Measurements from ENCODE around the gene GJE1. TPM values are rescaled to one million over a fixed set of nuclear protein-coding genes. Genes with fewer than 3 reads are reported as not detected.
"Not testable (repeated sequence)": the region's sequence is repeated elsewhere in the genome, so short reads cannot be mapped to it uniquely, and the experiment has no call there.

The GJE1 gene
- not detected in 2 replicates for total RNA-seq

DNA sequence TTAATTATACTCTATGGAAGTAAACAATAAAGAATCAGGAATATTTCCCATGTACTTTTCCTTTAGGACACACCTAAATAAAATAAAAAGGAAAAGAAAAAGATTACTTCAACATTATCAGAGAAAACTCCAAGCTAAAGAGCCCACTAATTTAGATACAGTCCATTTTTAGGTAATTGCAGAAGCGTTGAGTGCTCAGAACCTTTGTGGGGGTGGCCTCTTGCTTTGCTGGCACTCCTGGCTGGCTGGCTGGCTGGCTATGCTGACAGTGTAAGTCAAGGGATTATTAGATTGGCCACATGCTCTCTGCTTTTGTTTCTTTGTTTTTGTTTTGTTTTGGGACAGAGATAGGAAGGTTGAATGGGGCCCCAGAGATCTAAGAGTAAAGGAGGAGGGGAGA is at the start of gene GJE1:
Gene GJE1 (plus strand): TSS at position 301 of the 400 bp plus-strand sequence. CDS start 234 bp downstream, outside the sequence.
- DNase-seq: no peak

GRCh38 chr6:142087950-142088857 is 44.5 kb upstream of the GJE1 start:
- DNase-seq: no peak

GRCh38 chr6:142088858-142089216 is 43.9 kb upstream of the GJE1 start:
- peak; percentile 39 for DNase-seq

DNA sequence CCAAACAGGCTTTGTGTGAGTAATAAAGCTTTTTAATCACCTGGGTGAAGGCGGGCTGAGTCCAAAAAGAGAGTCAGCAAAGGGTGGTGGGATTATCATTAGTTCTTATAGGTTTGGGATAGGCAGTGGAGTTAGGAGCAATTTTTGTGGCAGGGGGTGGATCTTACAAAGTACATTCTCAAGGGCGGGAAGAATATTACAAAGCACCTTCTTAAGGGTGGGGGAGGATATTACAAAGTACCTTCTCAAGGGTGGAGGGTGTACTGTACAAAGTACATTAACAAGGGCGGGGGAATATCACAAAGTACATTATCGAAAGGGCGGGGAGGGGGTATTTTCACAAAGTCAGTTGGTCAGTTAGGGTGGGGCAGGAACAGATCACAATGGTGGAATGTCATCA is 27.9 kb upstream of the GJE1 start:
- DNase-seq: not testable (repeated sequence)

DNA sequence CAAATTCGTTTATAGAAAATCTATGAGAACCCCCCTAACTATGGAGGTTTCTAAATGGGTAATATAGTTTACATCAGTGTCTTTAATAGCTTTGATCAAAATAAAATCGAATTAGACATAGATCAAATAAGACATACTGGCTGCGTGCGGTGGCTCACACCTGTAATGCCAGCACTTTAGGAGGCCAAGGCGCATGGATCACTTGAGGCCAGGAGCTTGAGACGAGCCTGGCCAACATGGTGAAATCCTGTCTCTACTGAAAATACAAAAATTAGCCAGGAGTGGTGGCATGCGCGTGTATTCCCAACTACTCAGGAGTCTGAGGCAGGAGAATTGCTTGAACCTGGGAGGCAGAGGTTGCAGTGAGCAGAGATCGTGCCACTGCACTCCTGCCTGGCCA is 21.9 kb upstream of the GJE1 start:
- not testable (repeated sequence) for DNase-seq

- DNase-seq: peak; percentile 88
These were observed 20.2 kb upstream of the GJE1 start for GRCh38 chr6:142112451-142113061.

- DNase-seq: no peak
These were observed 15.4 kb upstream of the GJE1 start for GRCh38 chr6:142117366-142117765.

DNA sequence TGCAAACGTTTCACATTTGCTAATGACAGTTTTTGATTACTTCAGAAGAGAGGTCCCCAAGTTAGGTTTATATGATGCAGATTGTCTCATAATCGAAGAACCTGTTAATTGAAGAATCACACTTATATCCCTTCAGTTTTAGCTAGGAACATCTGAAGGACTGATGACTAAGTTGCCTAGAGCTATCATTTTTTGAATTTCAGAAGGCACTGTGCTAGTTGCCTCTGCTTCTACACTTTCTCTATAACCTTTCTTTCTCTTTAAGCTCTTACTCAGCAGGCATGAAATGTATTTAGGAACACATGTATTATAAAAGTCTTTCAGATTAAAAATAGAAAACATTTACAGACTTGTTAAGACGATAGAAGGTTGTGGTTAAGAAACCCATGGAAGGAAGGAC is 14.4 kb upstream of the GJE1 start:
- DNase-seq: no peak

DNA sequence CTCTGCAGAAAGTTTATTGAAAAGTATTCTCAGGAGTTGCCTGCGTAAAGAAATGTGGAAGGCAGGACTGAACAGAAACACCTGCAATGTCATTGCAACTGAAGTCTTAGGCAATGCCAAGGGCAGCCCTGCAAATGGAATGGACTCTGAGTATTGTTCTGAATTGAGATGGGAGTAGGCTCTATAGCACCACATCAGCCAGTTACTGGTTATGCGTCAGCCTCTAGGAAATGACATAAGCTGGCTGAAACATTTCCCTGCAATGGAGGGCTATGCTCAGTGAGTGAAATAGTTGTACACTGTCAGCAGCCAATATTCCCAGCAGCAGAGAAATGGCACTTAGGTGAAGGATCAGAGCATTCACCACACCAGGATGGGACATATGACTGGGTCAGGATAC is 13.8 kb upstream of the GJE1 start:
- DNase-seq: peak; percentile 24

GRCh38 chr6:142121342-142121741 is 11.4 kb upstream of the GJE1 start:
- DNase-seq: no peak

DNA sequence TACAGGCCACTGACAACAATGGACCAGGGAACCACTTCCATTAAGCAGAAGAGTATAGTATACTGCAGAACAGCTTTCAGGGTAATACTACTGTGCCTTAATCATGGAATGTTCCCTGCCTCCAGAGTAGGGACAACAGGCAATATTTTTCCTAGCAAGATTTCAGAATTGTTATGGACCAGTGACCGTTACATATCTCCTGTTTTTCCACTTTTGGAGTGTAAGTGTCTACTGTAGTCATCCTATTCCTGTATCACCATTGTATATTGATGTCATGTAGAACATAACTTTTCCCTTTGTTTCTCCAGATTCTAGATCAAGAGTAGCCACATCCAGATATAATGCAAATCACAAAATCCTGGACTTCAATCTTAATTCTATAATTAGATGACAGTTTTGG is 1.9 kb upstream of the GJE1 start:
- DNase-seq: no peak

- no peak for DNase-seq
These were observed 6.2 kb downstream of the GJE1 start for GRCh38 chr6:142138876-142139275.

DNA sequence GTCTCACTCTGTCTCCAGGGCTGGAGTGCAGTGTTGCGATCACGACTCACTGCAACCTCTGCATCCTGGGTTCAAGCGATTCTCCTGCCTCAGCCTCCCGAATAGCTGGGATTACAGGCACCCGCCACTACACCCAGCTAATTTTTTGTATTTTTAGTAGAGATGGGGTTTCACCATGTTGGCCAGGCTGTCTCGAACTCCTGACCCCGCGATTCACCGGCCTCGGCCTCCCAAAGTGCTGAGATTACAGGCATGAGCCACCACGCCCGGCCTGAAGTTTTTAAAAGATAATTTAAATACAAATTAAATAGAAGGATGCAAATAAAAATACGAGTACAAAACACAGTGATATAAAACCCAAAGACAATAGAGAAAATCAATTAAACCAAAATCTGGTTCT is 8.8 kb downstream of the GJE1 start:
- DNase-seq: not testable (repeated sequence)

- DNase-seq: peak; percentile 100
These were observed 14.3 kb downstream of the GJE1 start, which contains the start of the genes NMBR and VTA1 for GRCh38 chr6:142146828-142147662. Gene NMBR, minus strand, starts transcription at chr6:142147122. Its CDS starts 58,464 bp downstream, at chr6:142088658. Gene VTA1, plus strand, starts transcription at chr6:142147263. Its CDS starts 25 bp downstream, at chr6:142147288.

- no peak for DNase-seq
These were observed 20.0 kb downstream of the GJE1 start for GRCh38 chr6:142152746-142153145.

- DNase-seq: no peak
These were observed 20.5 kb downstream of the GJE1 start for GRCh38 chr6:142153196-142153595.

DNA sequence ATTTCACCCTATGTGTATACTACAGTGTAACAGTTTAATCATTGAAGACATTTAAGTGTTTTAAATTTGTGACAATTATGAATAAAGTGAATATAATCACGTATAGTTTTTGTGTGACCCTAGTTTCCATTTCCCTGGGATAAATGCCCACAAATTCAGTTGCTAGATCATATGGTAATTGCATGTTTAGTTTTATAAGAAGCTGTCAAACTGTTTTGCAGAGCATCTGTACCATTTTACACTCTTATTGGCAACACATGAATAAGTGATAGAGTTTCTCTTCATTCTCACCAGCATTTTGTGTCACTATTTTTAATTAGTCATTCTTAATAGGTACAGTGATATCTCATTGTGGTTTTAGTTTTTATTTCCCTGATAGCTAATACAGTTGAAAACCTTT is 21.6 kb downstream of the GJE1 start:
- DNase-seq: no peak

- DNase-seq: peak; percentile 20
These were observed 22.4 kb downstream of the GJE1 start for GRCh38 chr6:142155091-142155490.

- DNase-seq: peak; percentile 65
These were observed 23.4 kb downstream of the GJE1 start for GRCh38 chr6:142155895-142156757.

- DNase-seq: not testable (repeated sequence)
These were observed 24.0 kb downstream of the GJE1 start for GRCh38 chr6:142156758-142157068.

DNA sequence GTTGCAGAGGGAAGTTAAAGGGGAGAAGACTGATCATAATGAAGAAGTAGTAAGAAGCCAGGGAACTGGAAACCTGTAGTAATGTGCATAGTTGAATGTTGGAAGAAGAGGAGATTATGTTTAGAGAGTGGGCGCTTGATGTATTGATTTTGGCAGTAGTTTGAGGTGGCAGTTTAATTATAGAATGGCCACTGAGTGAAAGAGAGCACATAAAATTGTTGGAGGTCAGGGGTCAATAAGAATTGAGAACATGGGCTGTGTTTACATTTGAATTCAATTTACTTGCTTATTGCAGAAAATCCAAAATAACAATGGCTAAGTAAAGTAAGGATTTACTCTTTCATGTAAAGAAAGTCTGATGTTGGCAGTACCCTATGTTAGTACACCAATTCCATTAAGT is 30.1 kb downstream of the GJE1 start:
- no peak for DNase-seq

DNA sequence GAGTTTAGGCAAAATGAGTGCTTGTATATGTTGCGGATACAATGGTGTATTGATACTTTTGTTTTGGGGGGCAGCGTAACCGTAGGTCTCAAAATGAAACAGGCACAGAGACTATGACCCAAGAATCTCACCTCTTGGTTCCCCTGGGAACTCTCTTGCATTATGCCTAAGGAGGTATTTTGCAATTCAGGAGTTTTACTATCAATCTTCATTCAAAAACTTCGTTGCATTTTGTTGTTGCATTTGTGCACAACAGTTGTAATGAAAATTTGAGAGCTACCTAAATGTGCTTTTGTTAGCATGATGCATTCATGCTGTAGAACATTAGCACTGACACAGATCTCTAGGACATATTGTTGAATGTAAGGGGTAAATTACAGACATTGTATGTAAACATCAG is 32.5 kb downstream of the GJE1 start:
- DNase-seq: no peak

All from dermis blood vessel endothelial cell (primary cell).